ENCODE measurements around the gene CNPY1.

DNA sequence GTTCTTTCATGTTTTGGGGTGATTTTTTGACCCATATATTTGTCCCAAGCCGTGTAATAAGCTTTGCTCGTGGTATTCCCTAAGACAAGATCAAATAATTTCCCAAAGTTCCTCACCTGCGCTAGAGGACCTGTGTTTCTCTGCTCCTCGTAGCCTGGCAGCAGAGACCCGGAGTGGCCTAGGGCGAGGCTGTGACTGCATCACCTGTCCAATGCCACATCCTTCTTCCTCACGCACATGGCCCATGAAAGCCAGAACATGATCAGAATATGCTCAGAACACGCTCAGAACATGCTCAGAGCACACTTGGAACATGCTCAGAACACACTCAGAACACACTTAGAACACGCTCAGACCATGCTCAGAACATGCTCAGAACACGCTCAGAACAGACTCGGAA is 64.6 kb downstream of the CNPY1 start:
- TF ChIP-seq FOXM1 (IDR thresholded peaks at IDR 0.05; ENCODE audit: low read depth) (no peak), RFX5 (IDR thresholded peaks at IDR 0.05; ENCODE audit: low read length) (no peak), EP300 (IDR thresholded peaks at IDR 0.05; ENCODE audit: borderline replicate concordance in 1 of 2, low read depth in 1 of 2, low read length in 1 of 2) (no peak), CHD2 (IDR thresholded peaks at IDR 0.05; ENCODE audit: low read length, partially characterized antibody) (no peak), RCOR1 (IDR thresholded peaks at IDR 0.05; ENCODE audit: low read length) (no peak), EZH2phosphoT487 (IDR thresholded peaks at IDR 0.05; ENCODE audit: borderline replicate concordance, low read depth) (no peak), RXRA (IDR thresholded peaks at IDR 0.05; ENCODE audit: borderline replicate concordance, low read depth) (no peak), GABPA (IDR thresholded peaks at IDR 0.05; ENCODE audit: low read depth) (no peak), SIN3A (IDR thresholded peaks at IDR 0.05; ENCODE audit: borderline replicate concordance, low read depth, low read length) (no peak), JUND (IDR thresholded peaks at IDR 0.05) (no peak)
- TF ChIP-seq, protein P1, sequence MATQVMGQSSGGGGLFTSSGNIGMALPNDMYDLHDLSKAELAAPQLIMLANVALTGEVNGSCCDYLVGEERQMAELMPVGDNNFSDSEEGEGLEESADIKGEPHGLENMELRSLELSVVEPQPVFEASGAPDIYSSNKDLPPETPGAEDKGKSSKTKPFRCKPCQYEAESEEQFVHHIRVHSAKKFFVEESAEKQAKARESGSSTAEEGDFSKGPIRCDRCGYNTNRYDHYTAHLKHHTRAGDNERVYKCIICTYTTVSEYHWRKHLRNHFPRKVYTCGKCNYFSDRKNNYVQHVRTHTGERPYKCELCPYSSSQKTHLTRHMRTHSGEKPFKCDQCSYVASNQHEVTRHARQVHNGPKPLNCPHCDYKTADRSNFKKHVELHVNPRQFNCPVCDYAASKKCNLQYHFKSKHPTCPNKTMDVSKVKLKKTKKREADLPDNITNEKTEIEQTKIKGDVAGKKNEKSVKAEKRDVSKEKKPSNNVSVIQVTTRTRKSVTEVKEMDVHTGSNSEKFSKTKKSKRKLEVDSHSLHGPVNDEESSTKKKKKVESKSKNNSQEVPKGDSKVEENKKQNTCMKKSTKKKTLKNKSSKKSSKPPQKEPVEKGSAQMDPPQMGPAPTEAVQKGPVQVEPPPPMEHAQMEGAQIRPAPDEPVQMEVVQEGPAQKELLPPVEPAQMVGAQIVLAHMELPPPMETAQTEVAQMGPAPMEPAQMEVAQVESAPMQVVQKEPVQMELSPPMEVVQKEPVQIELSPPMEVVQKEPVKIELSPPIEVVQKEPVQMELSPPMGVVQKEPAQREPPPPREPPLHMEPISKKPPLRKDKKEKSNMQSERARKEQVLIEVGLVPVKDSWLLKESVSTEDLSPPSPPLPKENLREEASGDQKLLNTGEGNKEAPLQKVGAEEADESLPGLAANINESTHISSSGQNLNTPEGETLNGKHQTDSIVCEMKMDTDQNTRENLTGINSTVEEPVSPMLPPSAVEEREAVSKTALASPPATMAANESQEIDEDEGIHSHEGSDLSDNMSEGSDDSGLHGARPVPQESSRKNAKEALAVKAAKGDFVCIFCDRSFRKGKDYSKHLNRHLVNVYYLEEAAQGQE (IDR thresholded peaks at IDR 0.05; ENCODE audit: low read depth, low read length), result no peak
- TF ChIP-seq, protein P2, sequence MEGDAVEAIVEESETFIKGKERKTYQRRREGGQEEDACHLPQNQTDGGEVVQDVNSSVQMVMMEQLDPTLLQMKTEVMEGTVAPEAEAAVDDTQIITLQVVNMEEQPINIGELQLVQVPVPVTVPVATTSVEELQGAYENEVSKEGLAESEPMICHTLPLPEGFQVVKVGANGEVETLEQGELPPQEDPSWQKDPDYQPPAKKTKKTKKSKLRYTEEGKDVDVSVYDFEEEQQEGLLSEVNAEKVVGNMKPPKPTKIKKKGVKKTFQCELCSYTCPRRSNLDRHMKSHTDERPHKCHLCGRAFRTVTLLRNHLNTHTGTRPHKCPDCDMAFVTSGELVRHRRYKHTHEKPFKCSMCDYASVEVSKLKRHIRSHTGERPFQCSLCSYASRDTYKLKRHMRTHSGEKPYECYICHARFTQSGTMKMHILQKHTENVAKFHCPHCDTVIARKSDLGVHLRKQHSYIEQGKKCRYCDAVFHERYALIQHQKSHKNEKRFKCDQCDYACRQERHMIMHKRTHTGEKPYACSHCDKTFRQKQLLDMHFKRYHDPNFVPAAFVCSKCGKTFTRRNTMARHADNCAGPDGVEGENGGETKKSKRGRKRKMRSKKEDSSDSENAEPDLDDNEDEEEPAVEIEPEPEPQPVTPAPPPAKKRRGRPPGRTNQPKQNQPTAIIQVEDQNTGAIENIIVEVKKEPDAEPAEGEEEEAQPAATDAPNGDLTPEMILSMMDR (IDR thresholded peaks at IDR 0.05), result no peak

Measured in SK-N-SH (cell line).